Cardiac muscle cell (in vitro differentiated cells and primary cell): ENCODE measurements around the gene KANK3. TPM values are rescaled to one million over a fixed set of nuclear protein-coding genes. Genes with fewer than 3 reads are reported as not detected.
A peak's percentile ranks its signal among the peaks of the same experiment; 100 is the strongest.

Experiments used
- DNase-seq, 2 donors: peaks; one replicate each; pipeline versions ENCODE4 v3.0.0 to v3.0.0-alpha.2; 2010 to 2017; ENCODE audit warnings: low read depth in 1 of 2, low spot score in 1 of 2
- H3K27ac ChIP-seq: fragments of 200-600 bp; sonication (generic); 2 replicates; pipeline ENCODE4 v1.5.1; 2016
- H3K27me3 ChIP-seq: fragments of 200-600 bp; sonication (generic); 2 replicates; pipeline ENCODE4 v1.6.0; 2016; ENCODE audit warnings: control low read depth
- H3K36me3 ChIP-seq: fragments of 200-600 bp; sonication (generic); 2 replicates; pipeline ENCODE4 v1.5.1; 2016; ENCODE audit warnings: control low read depth
- H3K4me1 ChIP-seq: fragments of 200-600 bp; sonication (generic); 2 replicates; pipeline ENCODE4 v1.8.1; 2017; ENCODE audit warnings: low read depth, mild to moderate bottlenecking, mixed run types
- H3K4me3 ChIP-seq: fragments of 200-600 bp; sonication (generic); 2 replicates; pipeline ENCODE4 v1.5.1; 2016; ENCODE audit warnings: mild to moderate bottlenecking
- H3K9me3 ChIP-seq: fragments of 200-600 bp; sonication (generic); 2 replicates; pipeline ENCODE4 v1.5.1; 2017; ENCODE audit warnings: low read depth, mild to moderate bottlenecking, control low read depth
- CTCF ChIP-seq: IDR thresholded peaks from 2 replicates; pipeline ENCODE4 v1.5.1; 2012; ENCODE audit warnings: low read depth, mild to moderate bottlenecking, low read length
- polyA plus RNA-seq: library from polyadenylated mRNA; unstranded; fragments of >200 nt; fragmentation: Nextera tagmentation; extraction: Ambion mirVana; gene quantifications from 2 replicates; pipeline ENCODE4 v1.2.1, GENCODE V29; 2016
- total RNA-seq: library from RNA; depleted of rRNA; stranded (reverse); fragments of >200 nt; gene quantifications from 2 replicates; pipeline ENCODE4 v1.2.3, GENCODE V29; 2016

KANK3 gene
- total and polyA plus RNA-seq, 2 experiments from 2014 or later, result 0.72 to 4.0 TPM

- peak; percentile 60 to 100 for DNase-seq
- H3K4me3 ChIP-seq, result no peak overlapping the region
- TF ChIP-seq CTCF, result no peak
These were observed 24.4 kb upstream of the KANK3 start for GRCh38 chr19:8367327-8368001.

GRCh38 chr19:8366961-8367326 lies 23.9 kb upstream of the KANK3 start:
- H3K4me1 ChIP-seq, result peaks cover 7% of the 10 kb centered on the region
- no peak overlapping the region for H3K4me3 ChIP-seq

More at GRCh38 chr19:8367327-8368001, 24.4 kb upstream of the KANK3 start:
- no peak overlapping the region for H3K27ac ChIP-seq
- peaks cover 4% of the 10 kb centered on the region for H3K4me1 ChIP-seq
- no peaks in the 10 kb centered on the region for H3K36me3 ChIP-seq
- H3K27me3 ChIP-seq, result peaks cover 3% of the 10 kb centered on the region
- no peaks in the 10 kb centered on the region for H3K9me3 ChIP-seq

GRCh38 chr19:8366121-8366581 lies 23.1 kb upstream of the KANK3 start:
- Histone ChIP-seq H3K4me1 (peaks cover 11% of the 10 kb centered on the region), H3K4me3 (no peak overlapping the region), H3K36me3 (no peaks in the 10 kb centered on the region), H3K9me3 (no peaks in the 10 kb centered on the region), H3K27ac (no peak overlapping the region), H3K27me3 (peaks cover 3% of the 10 kb centered on the region)
- no peak for TF ChIP-seq CTCF
- peak in 1 of 2 donors; percentile 26 for DNase-seq

More at GRCh38 chr19:8366961-8367326, 23.9 kb upstream of the KANK3 start:
- no peaks in the 10 kb centered on the region for H3K9me3 ChIP-seq
- no peak overlapping the region for H3K27ac ChIP-seq
- peaks cover 3% of the 10 kb centered on the region for H3K27me3 ChIP-seq
- peak in 1 of 2 donors; percentile 95 for DNase-seq
- no peak for TF ChIP-seq CTCF
- no peaks in the 10 kb centered on the region for H3K36me3 ChIP-seq

GRCh38 chr19:8363803-8364771 lies 21.0 kb upstream of the KANK3 start, which contains the start of gene ANGPTL4:
TSS of gene ANGPTL4 (plus strand) at chr19:8364155. CDS start at chr19:8364322, 167 bp downstream.
- peak; percentile 29 for TF ChIP-seq CTCF
- Histone ChIP-seq H3K4me1 (peaks cover 11% of the 10 kb centered on the region), H3K27ac (no peak within 1 kb of the TSS)

GRCh38 chr19:8361921-8362793 lies 19.1 kb upstream of the KANK3 start:
- H3K36me3 ChIP-seq, result no peaks in the 10 kb centered on the region
- H3K4me1 ChIP-seq, result peaks cover 7% of the 10 kb centered on the region
- H3K27ac ChIP-seq, result peak overlapping the region; percentile 30

More at GRCh38 chr19:8363803-8364771, 21.0 kb upstream of the KANK3 start, which contains the start of gene ANGPTL4:
- H3K4me3 ChIP-seq, result peak within 1 kb of the TSS; percentile 41
- no peaks in the 10 kb centered on the region for H3K36me3 ChIP-seq
- H3K9me3 ChIP-seq, result no peaks in the 10 kb centered on the region
- DNase-seq, result peak; percentile 66 to 92
- peaks cover 3% of the 10 kb centered on the region for H3K27me3 ChIP-seq

More at GRCh38 chr19:8361921-8362793, 19.1 kb upstream of the KANK3 start:
- H3K4me3 ChIP-seq, result no peak overlapping the region
- peaks cover 3% of the 10 kb centered on the region for H3K27me3 ChIP-seq
- DNase-seq, result peak; percentile 89 to 99
- no peak for TF ChIP-seq CTCF
- no peaks in the 10 kb centered on the region for H3K9me3 ChIP-seq
